GM10248 (cell line): ENCODE measurements around the gene AHSA1.
A peak's percentile ranks its signal among the peaks of the same experiment; 100 is the strongest.

Experiments used
- CTCF ChIA-PET: fragments of 300-600 bp; sonication (Branson Sonifier 250); formaldehyde crosslinking; extraction: SDS; loops from one replicate; lab custom pipeline; 2021; ENCODE audit warnings: antibody characterized with exemption; lab: Yijun Ruan, JAX
- POLR2A ChIA-PET: fragments of 350-650 bp; sonication (Branson Sonifier 250); formaldehyde crosslinking; extraction: SDS; loops from one replicate; lab custom pipeline; 2020; ENCODE audit warnings: antibody characterized with exemption; lab: Yijun Ruan, JAX
- DNase-seq: peaks from one replicate; pipeline ENCODE4 v3.0.0; 2012; ENCODE audit errors: extremely low spot score
- TF ChIP-seq, protein P1 (sequence below): IDR thresholded peaks from 2 replicates; pipeline ENCODE4 v1.5.1; 2012; ENCODE audit warnings: mild to moderate bottlenecking, low read depth; ENCODE audit errors: extremely low read depth, missing control alignments, control extremely low read depth

Gene AHSA1

DNA sequence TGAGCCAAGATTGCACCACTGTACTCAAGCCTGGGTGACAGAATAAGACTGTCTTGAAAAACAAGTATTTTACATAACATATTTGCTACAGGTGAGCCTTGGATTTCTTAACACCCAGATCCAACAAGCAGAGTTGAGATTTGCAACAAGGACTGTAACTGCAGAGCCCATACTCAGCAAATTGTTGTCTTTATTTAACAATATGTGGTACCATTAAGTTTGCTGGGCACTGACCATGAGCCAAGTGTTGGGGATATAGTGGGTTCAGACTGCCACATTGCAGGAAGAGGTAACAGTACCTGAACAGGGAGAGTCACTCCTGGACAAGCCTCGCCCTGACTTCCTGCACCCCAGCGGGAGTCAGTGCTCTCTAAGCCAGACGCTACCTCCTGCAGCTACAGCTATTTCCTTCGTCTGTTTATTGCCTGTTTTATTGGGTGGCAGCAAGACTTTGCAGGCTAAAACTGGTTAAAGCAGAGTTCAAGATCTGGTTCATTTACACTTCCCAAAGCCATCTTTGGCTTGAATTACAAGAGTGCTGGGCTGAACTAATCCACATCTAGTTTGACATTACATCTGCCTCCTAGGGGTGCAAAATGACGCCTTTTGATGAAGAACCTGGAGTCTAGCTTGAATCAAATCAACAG lies 12.5 kb downstream of the AHSA1 start:
- CTCF ChIA-PET: interaction anchor here (3.9 kb wide), 1 partner anchor 11 kb away, joined by 27 read pairs; no protein-coding TSS in a partner anchor

DNA sequence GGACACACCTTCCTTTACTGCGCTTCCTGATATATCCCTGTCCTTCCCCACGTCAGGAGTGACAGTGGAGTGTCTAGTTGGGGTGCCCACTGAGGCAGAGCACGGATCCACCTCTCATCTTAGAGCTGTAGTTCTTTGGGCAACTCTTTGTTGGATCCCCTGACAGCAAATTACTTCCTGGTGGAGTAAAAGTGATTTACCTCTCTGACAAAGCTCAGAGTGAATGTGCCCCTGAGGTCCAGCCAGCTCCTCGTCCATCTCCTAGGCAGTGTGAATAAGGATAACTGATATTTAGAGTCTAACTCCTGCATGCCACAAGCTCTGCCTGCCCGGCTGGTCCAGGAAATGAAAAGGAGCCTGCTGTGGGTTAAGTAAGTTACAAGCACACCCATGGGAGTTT lies 16.0 kb downstream of the AHSA1 start:
- ChIA-PET POLR2A (no interaction called here), CTCF (no interaction called here)
- no peak for DNase-seq
- TF ChIP-seq, protein P1, sequence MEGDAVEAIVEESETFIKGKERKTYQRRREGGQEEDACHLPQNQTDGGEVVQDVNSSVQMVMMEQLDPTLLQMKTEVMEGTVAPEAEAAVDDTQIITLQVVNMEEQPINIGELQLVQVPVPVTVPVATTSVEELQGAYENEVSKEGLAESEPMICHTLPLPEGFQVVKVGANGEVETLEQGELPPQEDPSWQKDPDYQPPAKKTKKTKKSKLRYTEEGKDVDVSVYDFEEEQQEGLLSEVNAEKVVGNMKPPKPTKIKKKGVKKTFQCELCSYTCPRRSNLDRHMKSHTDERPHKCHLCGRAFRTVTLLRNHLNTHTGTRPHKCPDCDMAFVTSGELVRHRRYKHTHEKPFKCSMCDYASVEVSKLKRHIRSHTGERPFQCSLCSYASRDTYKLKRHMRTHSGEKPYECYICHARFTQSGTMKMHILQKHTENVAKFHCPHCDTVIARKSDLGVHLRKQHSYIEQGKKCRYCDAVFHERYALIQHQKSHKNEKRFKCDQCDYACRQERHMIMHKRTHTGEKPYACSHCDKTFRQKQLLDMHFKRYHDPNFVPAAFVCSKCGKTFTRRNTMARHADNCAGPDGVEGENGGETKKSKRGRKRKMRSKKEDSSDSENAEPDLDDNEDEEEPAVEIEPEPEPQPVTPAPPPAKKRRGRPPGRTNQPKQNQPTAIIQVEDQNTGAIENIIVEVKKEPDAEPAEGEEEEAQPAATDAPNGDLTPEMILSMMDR: no peak

More for the DNA sequence above, 12.5 kb downstream of the AHSA1 start:
- no peak for DNase-seq
- POLR2A ChIA-PET: no interaction called here
- TF ChIP-seq, protein P1: no peak

GRCh38 chr14:77474479-77475177 lies 16.7 kb downstream of the AHSA1 start:
- CTCF ChIA-PET: interaction anchor here (4.8 kb wide), 1 partner anchor 15 kb away, joined by 25 read pairs; no protein-coding TSS in a partner anchor
- DNase-seq: no peak
- TF ChIP-seq, protein P1: no peak
- POLR2A ChIA-PET: no interaction called here

GRCh38 chr14:77475432-77476115 lies 17.7 kb downstream of the AHSA1 start:
- DNase-seq: no peak
- ChIA-PET POLR2A (no interaction called here), CTCF (interaction anchor here (4.8 kb wide), 1 partner anchor 16 kb away, joined by 25 read pairs; no protein-coding TSS in a partner anchor)
- TF ChIP-seq, protein P1: no peak

DNA sequence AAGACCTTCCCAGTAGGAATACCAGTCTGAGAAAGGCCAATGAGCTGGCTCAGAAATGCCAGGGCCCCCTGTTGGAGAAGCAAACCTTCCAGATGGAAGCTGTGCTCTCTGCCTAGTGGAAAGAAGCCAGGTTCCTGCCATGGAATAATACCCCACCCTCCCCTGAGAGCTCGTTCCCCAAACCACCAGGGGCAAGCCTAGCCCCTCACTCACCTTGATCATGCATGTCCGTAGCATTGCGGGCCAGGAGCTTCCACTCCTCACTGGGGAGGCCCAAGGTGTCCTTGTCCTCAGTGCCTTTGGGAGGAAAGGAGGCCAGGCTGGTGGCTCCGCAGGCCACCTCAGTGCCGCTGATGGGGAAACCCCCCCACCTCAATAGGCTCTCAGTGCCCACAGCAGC lies 20.1 kb downstream of the AHSA1 start:
- CTCF ChIA-PET: interaction anchor here (1.0 to 4.8 kb wide), 6 partner anchors 12 to 259 kb away, joined by 3 to 25 read pairs (median 3); partner anchors contain the start of gene VIPAS39
- no peak for DNase-seq
- POLR2A ChIA-PET: no interaction called here
- TF ChIP-seq, protein P1: no peak

DNA sequence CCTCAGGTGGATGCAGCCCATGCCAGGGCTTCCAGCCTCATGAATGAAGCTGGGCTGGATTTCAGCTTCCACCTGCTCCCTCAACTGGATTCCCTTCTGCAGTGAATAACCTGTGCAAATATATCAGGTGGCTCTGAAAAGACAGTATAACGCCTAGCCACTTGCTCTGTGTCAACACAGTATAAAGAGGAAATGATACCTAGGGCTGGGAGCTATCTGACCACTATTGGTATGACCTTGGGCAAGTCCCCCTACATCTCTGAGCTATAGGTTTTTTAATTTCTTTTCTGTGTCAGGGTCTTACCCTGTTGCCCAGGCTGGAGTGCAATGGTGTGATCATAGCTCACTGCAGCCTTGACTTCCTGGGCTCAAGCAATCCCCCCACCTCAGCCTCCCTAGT lies 20.9 kb downstream of the AHSA1 start:
- peak; percentile 74 for DNase-seq
- POLR2A ChIA-PET: no interaction called here
- TF ChIP-seq, protein P1: no peak
- CTCF ChIA-PET: interaction anchor here (0.6 to 4.8 kb wide), 8 partner anchors 11 to 258 kb away, joined by 3 to 25 read pairs (median 3); partner anchors contain the start of gene VIPAS39
